ENCODE data around the gene CWF19L1.

The CWF19L1 gene

DNA sequence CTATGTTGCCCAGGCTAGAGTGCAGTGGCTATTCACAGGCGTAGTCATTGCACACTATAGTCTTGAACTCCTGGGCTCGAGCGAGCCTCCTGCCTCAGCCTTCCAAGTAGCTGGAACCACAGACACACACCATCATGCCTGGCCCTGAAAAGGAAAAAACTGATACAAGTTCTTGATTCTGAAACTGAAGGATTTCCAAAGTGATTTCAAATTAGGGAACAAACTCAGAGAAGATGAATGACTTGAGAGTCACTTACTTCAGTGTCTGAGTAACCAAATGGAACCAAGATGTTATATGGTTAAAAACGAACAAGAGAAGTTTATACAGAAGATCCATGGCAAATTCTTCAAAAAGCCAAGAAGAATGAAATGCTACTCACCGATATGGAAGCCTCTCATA lies 14.4 kb downstream of the CWF19L1 start:
- no peak overlapping the region for H3K4me2 ChIP-seq
- TF ChIP-seq Cebpa-rat (IDR thresholded peaks at IDR 0.05) = no peak
- H3K4me3 ChIP-seq = no peak overlapping the region
- H3K9ac ChIP-seq = no peak overlapping the region
- H3K4me1 ChIP-seq = no peaks in the 10 kb centered on the region
- no peaks in the 10 kb centered on the region for H3K9me3 ChIP-seq
- peaks cover 99% of the 10 kb centered on the region for H3K36me3 ChIP-seq
- no peak overlapping the region for H3K27ac ChIP-seq
- no peaks in the 10 kb centered on the region; the same call in 1 of the 2 replicates for H4K20me1 ChIP-seq
- H3K27me3 ChIP-seq = no peaks in the 10 kb centered on the region

DNA sequence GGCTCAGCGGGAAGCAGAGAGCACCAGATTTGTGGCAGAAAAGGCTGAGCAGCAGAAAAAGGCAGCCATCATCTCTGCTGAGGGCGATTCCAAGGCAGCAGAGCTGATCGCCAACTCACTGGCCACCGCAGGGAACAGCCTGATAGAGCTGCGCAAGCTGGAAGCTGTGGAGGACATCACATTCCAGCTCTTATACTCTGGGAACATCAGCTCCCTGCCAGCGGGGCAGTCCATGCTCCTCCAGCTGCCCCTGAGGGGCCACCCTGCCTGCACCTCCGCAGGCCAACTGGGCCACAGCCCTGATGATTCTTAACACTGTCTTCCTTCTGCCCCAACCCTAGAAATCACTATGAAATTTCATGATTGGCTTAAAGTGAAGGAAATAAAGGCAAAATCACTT lies 18.6 kb downstream of the CWF19L1 start:
- H3K9ac ChIP-seq = no peak overlapping the region
- no peaks in the 10 kb centered on the region for H3K4me1 ChIP-seq
- no peak overlapping the region for H3K4me2 ChIP-seq
- H4K20me1 ChIP-seq = no peaks in the 10 kb centered on the region; the same call in 1 of the 2 replicates
- peaks cover 99% of the 10 kb centered on the region for H3K36me3 ChIP-seq
- TF ChIP-seq Cebpa-rat (IDR thresholded peaks at IDR 0.05) = no peak
- H3K27ac ChIP-seq = no peak overlapping the region
- H3K27me3 ChIP-seq = no peaks in the 10 kb centered on the region
- H3K9me3 ChIP-seq = no peaks in the 10 kb centered on the region
- no peak overlapping the region for H3K4me3 ChIP-seq

DNA sequence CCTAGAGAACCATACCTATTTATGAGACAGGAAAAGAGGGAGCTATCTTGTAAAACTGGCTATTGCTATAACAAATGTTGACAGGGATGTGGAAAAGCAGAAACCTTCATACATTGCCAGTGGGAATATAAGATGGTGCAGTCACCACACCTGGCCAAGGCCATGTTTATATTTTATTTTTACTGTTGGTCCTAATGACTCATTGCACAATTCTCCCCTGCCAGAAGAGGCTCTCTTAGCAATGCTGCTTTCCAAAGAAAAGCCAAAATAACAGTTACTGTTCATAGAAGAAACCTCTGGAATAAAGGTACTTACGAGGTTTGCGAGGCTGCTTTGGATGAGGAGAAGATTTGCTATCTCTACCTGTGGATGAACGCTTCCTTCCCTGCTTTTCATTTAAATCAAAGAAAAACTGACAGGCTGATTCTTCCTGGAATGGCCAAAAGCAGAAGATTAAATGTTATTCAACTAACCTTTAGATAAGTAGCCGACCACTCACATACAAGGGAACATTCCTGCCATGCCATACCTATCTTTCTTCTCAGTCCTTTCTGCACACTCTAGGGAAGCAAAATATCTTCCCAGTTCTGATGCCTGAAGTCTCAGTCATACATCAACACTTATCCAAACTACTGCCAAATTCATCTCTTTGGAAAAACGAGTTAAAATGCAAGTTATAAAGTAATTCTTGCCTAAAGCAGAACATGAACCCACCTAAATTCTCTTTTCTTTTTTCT lies 21.8 kb downstream of the CWF19L1 start:
- Histone ChIP-seq H3K4me3 (no peak overlapping the region), H3K36me3 (peaks cover 99% of the 10 kb centered on the region), H3K27me3 (no peaks in the 10 kb centered on the region), H3K9ac (no peak overlapping the region), H3K27ac (no peak overlapping the region), H3K4me2 (no peak overlapping the region), H4K20me1 (no peaks in the 10 kb centered on the region; the same call in 1 of the 2 replicates), H3K4me1 (no peaks in the 10 kb centered on the region), H3K9me3 (no peaks in the 10 kb centered on the region)
- TF ChIP-seq Cebpa-rat (IDR thresholded peaks at IDR 0.05) = no peak

DNA sequence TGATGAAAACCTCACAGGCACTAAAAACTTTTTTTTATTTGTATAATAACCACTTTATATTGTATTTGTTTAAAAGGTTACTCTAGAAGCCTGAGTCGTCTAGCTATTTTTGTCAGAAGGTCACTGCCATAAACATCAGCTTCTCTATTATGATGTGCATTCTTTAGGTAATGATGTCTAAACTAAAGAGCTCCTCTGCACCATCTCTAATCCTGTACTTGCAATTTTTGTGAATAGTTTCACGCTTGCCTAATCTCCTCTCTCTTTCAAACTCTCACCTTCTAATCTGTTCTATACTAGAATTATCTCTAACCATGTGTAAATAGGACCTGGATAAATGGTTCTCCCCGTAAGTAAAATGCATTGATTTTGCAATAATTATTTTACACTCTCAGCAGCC lies 27.6 kb downstream of the CWF19L1 start:
- H3K27me3 ChIP-seq = no peaks in the 10 kb centered on the region
- no peaks in the 10 kb centered on the region for H3K9me3 ChIP-seq
- peaks cover 100% of the 10 kb centered on the region for H3K36me3 ChIP-seq
- H3K9ac ChIP-seq = no peak overlapping the region
- no peaks in the 10 kb centered on the region for H4K20me1 ChIP-seq
- TF ChIP-seq Cebpa-rat (IDR thresholded peaks at IDR 0.05) = no peak
- no peaks in the 10 kb centered on the region for H3K4me1 ChIP-seq
- H3K4me3 ChIP-seq = no peak overlapping the region
- no peak overlapping the region for H3K4me2 ChIP-seq
- no peak overlapping the region for H3K27ac ChIP-seq

DNA sequence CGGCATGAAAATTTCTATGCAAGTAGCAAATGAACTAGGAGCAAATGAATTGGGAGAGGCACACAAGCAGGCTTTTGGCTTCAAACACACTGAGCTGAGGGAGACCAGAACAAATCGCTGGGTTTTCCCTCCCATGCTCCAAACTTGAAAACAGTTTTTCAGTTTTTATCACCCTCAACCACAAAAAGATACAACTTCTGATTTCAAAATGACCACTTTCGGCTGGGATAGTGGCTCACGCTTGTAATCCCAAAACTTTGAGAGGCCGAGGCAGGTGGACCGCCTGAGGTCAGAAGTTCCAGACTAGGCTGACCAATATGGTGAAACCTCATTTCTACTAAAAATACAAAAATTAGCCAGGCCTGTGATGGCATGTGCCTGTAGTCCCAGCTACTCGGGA lies 29.0 kb downstream of the CWF19L1 start:
- Histone ChIP-seq H3K4me2 (no peak overlapping the region), H3K36me3 (peaks cover 99% of the 10 kb centered on the region)
- no peak for TF ChIP-seq Cebpa-rat (IDR thresholded peaks at IDR 0.05)

DNA sequence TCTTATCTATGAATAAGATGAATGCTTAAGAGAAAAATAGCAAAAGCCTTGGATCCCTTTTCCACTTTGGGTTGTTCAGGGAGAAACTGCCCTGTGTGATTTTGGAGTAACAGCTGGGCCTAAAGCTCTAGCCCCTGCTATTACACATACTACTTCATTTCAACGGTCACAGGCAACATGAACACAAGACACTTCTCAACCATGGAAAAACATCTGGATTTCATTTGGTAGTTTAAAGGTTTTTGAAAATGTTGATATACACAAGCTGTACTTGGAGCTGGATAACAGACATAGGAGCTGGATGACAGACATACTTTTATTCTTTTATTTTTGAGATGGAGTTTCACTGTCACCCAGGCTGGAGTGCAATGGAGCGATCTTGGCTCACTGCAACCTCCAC lies 35.3 kb downstream of the CWF19L1 start:
- Histone ChIP-seq H4K20me1 (peaks cover 11% of the 10 kb centered on the region; the same call in 1 of the 2 replicates), H3K27me3 (no peaks in the 10 kb centered on the region), H3K27ac (no peak overlapping the region), H3K36me3 (peaks cover 70% of the 10 kb centered on the region), H3K9ac (no peak overlapping the region), H3K9me3 (no peaks in the 10 kb centered on the region), H3K4me3 (no peak overlapping the region), H3K4me1 (peaks cover 20% of the 10 kb centered on the region), H3K4me2 (no peak overlapping the region)
- TF ChIP-seq Cebpa-rat (IDR thresholded peaks at IDR 0.05) = no peak

More for the DNA sequence above, 29.0 kb downstream of the CWF19L1 start:
- Histone ChIP-seq H4K20me1 (no peaks in the 10 kb centered on the region), H3K4me1 (no peaks in the 10 kb centered on the region), H3K27me3 (no peaks in the 10 kb centered on the region), H3K9ac (no peak overlapping the region), H3K9me3 (no peaks in the 10 kb centered on the region), H3K4me3 (no peak overlapping the region), H3K27ac (no peak overlapping the region)

DNA sequence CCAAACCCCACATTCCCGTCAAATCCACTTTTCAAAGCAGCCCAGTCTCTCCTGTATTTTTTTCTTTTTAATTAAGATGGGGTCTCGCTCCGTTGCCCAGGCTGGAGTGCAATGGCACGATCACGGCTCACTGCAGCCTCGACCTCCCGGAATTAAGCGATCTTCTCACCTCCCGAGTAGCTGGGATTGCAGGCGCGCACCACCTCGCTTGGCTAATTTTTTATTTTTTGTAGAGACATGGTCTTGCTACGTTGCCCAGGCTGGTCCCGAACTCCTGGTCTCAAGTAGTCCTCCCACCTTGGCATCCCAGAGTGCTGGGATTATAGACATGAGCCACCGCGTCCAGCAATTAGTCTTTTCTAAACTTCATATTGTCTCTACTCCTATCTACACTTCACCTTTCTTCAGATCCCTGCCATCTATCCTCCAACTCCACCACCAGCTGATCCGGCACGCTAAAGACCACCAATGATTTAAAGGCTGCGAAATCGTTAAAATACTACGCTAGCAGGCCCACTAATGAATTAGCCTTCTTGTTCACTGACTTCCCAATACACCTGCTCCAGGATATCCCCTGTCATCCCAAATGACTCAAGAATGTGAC lies 37.5 kb downstream of the CWF19L1 start:
- Histone ChIP-seq H3K4me1 (peaks cover 20% of the 10 kb centered on the region), H3K27me3 (no peaks in the 10 kb centered on the region), H3K27ac (peak overlapping the region; percentile 87), H3K9me3 (no peaks in the 10 kb centered on the region), H3K4me3 (peak overlapping the region; percentile 94), H3K36me3 (peaks cover 58% of the 10 kb centered on the region), H3K4me2 (peak overlapping the region; percentile 86), H4K20me1 (peaks cover 20% of the 10 kb centered on the region; the same call in 1 of the 2 replicates), H3K9ac (peak overlapping the region; percentile 91)
- no peak for TF ChIP-seq Cebpa-rat (IDR thresholded peaks at IDR 0.05)

DNA sequence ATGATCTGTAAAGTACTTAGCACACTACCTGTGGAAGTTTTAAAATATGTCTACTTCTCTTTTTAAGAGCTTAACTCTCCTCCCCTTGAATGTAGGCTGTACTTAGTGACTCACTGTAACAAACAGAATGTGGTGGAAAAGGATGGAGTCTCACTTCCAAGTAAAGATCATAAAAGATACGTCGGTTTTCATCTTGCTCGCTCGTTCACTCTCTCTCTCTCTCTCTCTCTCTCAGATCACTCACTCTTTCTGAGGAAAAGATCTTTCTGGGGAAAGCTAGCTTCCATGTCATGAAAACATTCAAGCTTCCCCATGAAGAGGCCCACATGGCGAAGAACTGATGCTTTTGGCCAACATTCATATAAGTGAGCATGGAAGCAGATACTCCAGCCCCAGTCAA lies 43.6 kb downstream of the CWF19L1 start:
- Histone ChIP-seq H3K4me3 (no peak overlapping the region), H3K27ac (no peak overlapping the region), H3K4me1 (peaks cover 16% of the 10 kb centered on the region), H4K20me1 (peaks cover 20% of the 10 kb centered on the region; the same call in 1 of the 2 replicates), H3K36me3 (peaks cover 68% of the 10 kb centered on the region), H3K27me3 (no peaks in the 10 kb centered on the region), H3K4me2 (no peak overlapping the region), H3K9ac (no peak overlapping the region), H3K9me3 (no peaks in the 10 kb centered on the region)
- TF ChIP-seq Cebpa-rat (IDR thresholded peaks at IDR 0.05) = no peak

DNA sequence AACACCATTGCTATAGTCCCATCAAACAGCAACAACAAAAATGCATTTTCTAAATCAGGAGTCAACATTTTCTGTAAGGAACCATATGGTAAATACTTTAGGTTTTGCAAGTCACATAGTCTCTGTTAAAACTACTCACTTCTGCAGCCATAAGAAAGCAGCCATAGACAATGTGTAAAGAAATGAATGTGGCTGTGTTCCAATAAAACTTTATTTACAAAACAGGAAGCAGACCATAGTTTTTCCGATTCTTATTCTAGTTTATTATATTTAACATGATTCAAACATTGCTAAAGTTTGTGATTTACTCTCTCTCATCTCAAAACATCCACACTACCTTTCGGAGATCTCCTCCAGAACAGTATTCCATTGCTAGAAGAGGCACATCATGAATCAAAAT lies 44.9 kb downstream of the CWF19L1 start:
- Histone ChIP-seq H3K27ac (no peak overlapping the region), H4K20me1 (peaks cover 13% of the 10 kb centered on the region; the same call in 1 of the 2 replicates), H3K9ac (no peak overlapping the region), H3K27me3 (no peaks in the 10 kb centered on the region), H3K4me2 (no peak overlapping the region), H3K4me1 (peaks cover 3% of the 10 kb centered on the region; the same call in 1 of the 2 replicates), H3K4me3 (no peak overlapping the region), H3K9me3 (no peaks in the 10 kb centered on the region), H3K36me3 (peaks cover 81% of the 10 kb centered on the region)
- TF ChIP-seq Cebpa-rat (IDR thresholded peaks at IDR 0.05) = no peak

DNA sequence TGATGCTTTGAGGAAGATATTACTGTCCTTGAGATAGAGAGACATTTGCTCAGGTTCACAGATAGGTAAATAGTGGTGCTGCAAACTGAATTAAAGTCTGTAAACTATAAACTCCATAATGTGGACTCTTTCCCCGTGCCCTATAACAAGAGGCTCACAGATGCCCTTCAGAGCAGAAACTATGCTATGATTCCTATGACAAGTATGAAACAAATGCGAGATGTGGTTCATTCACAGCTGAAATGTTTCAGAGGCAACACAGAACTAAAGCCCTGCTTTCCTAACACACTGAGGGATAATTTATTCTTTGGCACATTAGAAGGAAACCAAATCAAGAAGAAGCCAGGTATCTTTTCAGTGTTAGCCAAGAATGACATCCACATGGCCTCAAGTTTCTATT lies 51.4 kb downstream of the CWF19L1 start:
- peaks cover 93% of the 10 kb centered on the region for H3K36me3 ChIP-seq
- no peaks in the 10 kb centered on the region for H4K20me1 ChIP-seq
- H3K4me3 ChIP-seq = no peak overlapping the region
- H3K4me1 ChIP-seq = no peaks in the 10 kb centered on the region
- no peaks in the 10 kb centered on the region for H3K9me3 ChIP-seq
- no peak overlapping the region for H3K4me2 ChIP-seq
- no peak for TF ChIP-seq Cebpa-rat (IDR thresholded peaks at IDR 0.05)
- H3K27ac ChIP-seq = no peak overlapping the region
- no peak overlapping the region for H3K9ac ChIP-seq
- H3K27me3 ChIP-seq = no peaks in the 10 kb centered on the region
